ENCODE data around the gene TACR1.

GRCh38 chr2:75019790-75020189 lies 179.5 kb downstream of the TACR1 start:
- TF ChIP-seq POLR2AphosphoS5 (IDR thresholded peaks at IDR 0.05; ENCODE audit: low read depth, low read length) = no peak
- TF ChIP-seq POLR2A (IDR thresholded peaks at IDR 0.05; ENCODE audit: low read depth, low read length) = no peak
- no peak for TF ChIP-seq TAF1 (IDR thresholded peaks at IDR 0.05; ENCODE audit: low read depth, low read length)
- TF ChIP-seq PAX5 (IDR thresholded peaks at IDR 0.05; ENCODE audit: insufficient read depth, low read length, severe bottlenecking) = no peak
